ENCODE results near the gene ARHGAP28.

Gene ARHGAP28, protein sequence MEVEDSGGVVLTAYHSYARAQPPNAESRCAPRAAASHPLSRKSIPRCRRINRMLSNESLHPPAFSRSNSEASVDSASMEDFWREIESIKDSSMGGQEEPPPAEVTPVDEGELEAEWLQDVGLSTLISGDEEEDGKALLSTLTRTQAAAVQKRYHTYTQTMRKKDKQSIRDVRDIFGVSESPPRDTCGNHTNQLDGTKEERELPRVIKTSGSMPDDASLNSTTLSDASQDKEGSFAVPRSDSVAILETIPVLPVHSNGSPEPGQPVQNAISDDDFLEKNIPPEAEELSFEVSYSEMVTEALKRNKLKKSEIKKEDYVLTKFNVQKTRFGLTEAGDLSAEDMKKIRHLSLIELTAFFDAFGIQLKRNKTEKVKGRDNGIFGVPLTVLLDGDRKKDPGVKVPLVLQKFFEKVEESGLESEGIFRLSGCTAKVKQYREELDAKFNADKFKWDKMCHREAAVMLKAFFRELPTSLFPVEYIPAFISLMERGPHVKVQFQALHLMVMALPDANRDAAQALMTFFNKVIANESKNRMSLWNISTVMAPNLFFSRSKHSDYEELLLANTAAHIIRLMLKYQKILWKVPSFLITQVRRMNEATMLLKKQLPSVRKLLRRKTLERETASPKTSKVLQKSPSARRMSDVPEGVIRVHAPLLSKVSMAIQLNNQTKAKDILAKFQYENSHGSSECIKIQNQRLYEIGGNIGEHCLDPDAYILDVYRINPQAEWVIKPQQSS

DNA sequence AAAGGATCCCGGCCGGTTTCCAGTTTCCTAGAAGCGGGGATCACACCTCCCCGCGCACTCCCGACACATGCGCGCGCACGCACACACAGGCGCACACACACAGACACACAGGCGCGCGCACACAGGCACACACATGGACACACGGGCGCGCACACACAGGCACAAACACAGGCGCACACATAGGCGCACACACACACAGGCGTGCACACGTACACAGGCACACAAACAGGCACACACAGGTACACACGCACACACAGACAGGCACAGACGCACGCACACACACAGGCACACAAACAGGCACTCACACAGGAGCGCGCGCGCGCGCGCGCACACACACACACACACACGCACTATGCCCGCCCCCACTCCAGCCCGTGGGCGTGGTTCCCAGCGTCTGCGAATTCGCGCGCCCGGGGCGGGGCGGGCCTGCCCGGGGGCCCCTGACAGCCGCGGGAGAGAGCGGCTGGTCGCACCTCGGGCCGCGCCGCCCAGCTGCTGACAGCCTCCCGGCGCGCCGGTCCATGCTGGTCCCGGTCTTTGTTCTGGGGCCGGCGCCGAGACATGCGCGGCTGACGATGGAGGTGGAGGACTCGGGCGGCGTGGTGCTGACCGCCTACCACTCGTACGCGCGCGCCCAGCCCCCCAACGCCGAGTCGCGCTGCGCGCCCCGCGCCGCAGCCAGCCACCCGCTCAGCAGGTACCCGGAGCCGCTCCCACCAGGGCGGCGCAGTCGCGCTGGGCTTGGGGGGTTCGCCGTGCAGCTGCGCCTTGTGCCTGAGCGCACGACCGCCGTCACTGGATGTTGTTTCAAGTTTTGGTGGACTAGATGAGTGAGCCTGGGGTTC is at the start of gene ARHGAP28:
TSS of gene ARHGAP28 (plus strand) at position 470 of the 845 bp plus-strand sequence. CDS start at position 576, 106 bp downstream.
- DNase-seq: peak; percentile 93

DNA sequence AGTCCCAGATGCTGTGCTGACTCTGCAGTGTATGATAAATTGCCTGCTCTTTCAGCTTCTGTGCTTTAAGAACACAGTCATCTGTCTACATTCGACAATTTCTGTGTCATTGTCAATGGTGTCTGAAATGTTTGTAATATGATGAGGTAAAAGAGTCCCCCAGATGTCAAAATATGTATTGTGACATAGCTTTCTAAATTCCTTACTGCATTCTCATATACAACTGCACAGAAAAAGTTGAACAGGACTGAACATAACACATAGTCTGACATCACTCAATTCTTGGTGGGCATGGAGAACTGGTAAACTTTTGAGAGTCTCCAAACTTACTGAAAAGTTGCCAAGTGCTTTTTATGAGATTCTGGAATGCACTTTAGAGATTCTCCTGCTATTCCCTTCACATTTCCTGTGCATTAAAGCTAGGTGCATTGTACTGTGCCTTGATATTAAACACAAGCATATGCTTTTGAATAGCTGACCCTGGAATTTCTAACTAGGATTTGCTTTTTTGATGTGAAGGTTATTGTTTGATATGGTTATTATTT is 48.1 kb upstream of the ARHGAP28 start:
- no peak for DNase-seq

DNA sequence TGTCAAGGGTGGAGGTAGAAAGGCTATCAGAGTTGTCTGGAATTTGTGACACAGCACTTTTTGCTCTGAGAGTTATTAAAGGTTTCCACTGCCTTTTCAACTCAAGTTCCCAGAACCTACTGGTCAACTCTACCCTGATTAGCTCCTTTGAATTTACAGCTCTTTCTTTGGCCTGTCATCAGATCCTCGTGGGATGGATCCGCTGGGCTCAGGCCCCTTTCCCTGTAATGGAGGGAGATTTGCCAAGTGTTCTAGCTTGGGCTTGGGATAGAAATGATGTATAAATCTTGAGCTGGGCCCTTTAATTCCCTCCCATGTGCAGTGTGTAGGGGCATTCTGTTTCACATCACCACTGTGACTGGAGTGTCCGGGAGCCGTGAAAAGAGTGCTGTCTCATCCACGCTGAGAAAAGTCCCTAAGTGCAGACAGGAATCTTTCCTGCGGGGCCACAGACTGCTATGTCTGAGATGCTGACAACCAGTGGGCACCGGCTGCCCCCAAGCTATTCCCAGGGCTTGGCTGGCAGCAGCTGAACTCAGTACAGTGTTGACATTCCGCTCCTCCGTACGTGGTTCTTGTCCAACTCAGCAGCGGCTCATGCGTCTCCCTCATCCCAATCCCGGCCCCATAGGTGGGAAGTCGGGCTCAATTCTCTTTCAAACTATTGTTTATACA is 46.9 kb upstream of the ARHGAP28 start:
- no peak for DNase-seq

DNA sequence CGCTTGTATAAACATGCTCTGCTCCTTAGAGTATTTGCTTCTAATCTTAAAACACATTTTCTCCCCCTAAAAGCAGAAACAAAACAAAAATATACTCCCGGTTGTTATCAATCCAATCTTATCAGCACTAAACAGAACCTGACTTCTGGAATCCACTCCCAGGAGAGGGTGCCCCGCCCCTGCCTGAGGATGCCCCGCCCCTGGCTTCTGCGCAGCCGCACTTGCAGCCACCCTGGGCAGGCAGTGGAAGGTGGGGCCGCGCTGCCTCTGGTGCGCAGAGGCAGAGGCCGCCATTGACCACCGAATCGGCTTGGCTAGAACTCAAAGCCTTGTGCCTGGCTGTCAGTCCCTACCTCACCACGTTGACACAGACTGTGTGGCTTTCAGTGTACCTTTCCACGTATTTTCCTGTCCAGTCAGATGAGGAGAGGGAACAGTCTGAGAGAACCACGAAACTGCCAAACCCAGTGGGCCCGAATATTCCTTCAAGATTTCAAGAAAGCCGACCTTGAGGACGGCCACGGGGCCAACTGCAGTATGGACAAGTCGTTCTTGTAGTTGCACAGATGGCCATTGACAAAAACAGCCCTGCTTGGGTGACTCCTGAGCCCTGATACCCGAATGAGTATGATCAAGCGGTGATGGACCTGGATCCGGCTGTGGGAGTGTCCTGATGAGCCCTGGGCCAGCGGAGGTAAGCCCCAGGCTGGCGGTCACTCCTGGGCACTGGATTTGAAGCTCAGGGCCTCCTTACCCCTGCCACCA is 46.2 kb upstream of the ARHGAP28 start:
- no peak for DNase-seq

DNA sequence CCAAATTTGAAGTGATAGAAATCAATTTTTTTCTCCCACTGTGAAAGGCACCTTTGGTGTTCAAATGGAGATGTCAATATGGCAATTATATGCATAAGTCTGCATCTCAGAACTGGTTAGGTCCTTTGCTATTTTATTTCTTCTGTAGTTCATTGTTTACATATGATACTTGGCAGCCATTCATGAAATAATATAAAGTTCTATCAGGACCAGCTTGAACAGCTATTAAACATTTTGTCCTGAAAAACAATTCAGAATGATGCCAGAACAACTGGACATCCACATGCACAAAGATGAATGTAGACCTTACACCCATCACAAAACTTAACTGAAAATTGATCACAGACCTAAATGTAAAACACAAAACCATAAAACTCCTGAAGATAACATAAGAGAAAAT is 41.8 kb upstream of the ARHGAP28 start:
- DNase-seq: no peak

DNA sequence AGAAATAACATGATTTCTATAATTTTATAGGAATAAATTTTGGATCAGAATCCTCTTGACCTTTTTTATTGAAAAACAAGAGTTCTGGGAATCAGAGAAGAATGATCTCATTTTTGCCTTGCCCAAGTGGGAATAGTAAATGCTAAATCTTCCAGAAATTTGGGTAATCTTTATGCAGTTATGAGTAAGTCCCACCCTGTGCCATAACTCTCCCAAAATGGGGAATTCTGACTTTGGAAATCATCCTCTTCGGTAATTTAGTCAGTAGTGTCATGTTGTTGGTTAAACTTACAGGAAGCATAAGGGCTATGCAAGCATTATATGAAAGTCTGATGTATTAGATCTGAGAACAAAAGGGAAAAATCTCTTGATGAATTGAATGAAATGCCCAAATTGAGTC is 20.6 kb upstream of the ARHGAP28 start:
- DNase-seq: no peak

DNA sequence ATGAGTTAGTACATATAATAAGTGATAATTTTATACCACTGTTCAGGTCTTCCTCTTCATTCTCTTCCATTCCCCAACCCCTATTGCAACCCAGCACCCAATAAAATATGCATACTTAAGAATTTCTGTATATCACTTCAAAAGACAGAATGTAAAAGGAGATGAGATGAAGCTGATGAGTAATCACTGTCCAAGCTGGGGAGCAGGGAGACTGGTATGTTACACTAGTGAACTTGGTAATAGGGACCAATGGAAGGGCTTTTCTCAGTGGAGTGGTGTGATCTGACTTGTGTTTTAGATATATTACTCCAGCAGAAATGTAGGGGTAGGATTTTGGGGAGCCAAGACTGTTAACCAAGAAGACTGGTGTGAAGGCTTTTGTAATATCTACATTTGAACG is 18.0 kb upstream of the ARHGAP28 start:
- no peak for DNase-seq

DNA sequence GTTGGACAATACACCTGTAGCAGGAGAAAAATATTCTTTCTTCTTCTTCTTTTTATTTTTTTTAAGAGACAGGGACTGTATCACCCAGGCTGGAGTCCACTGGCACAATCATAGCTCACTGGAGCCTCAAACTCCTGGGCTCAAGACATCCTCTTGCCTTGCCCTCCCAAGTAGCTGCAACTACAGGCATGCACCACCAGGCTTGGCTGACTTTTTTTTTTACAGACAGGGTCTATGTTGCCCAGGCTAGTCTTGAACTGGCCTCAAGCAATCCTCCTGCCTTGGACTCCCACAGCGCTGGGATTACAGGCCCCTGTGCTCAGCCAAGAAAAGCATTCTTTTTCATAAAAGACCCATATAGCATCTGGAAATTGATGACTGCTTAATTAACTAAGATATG is 17.1 kb upstream of the ARHGAP28 start:
- DNase-seq: no peak

DNA sequence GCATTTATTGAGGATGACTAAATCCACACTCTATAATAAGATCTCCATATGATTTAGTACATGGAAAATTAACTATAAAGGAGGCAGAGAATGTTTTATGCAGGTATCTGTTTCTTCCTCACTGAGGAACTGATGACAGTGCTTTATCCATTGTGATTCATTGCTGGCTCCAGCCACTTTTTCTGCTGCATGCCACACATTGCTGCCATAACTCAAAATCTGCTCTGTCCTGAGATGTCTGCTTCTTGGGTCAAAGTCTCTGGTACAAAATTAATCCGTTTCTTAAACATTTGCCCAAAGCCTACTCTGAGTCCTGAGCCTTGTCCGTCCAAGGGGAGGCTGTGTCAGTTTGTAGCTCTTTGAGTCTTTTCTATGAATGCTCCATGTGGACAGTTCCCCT is 15.5 kb upstream of the ARHGAP28 start:
- no peak for DNase-seq

DNA sequence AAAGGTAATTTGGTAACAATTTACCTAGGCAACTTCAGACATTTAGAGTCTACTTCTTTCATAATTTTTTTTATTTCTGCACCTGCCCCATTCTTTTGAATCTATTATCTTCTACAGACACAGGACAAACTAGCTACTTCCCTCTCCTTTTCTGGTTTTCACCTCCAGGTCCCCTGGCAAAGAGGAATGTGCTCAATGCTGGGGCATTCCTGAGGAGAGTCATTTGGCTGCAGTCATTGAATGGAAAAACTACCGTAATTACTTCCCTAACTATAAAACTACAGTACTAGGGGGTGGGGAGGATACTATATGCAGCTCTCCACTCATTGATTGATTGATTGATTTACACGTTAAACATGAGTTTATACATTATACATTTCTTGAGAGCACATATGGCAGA is 11.2 kb upstream of the ARHGAP28 start:
- DNase-seq: no peak

DNA sequence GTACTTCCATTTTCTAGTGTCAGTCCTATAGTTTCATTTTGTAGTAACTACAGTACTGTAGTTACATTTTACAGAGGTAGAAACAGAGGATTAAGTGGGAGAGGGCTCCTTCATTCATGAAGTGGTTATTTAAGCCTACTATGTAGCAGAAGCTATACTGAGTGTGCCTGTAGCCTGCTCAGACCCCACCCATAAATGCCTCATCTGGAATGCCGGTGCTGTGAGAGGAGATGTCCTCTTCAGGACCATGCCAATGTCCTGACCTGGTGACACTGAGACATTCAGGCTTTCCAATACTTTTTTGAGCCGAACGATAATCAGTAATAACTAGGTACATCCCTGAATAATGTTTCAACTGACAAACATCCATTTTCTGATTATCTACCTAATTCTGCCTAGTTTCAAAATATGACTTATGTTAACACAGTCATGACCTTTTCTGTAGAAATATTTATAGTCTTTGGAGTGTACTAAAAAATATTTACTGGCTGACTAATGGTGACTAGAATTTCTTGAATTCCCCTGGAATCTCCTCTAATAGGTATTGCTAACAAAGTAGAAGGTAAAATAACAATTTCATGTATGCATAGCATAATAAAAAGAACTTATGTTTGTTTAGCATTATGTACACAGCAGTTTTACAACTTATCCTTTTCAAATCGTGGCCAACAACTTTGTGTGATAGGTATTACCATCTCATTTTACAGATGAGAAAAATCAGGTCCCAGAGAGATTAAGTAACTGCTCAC is 10.2 kb upstream of the ARHGAP28 start:
- no peak for DNase-seq

DNA sequence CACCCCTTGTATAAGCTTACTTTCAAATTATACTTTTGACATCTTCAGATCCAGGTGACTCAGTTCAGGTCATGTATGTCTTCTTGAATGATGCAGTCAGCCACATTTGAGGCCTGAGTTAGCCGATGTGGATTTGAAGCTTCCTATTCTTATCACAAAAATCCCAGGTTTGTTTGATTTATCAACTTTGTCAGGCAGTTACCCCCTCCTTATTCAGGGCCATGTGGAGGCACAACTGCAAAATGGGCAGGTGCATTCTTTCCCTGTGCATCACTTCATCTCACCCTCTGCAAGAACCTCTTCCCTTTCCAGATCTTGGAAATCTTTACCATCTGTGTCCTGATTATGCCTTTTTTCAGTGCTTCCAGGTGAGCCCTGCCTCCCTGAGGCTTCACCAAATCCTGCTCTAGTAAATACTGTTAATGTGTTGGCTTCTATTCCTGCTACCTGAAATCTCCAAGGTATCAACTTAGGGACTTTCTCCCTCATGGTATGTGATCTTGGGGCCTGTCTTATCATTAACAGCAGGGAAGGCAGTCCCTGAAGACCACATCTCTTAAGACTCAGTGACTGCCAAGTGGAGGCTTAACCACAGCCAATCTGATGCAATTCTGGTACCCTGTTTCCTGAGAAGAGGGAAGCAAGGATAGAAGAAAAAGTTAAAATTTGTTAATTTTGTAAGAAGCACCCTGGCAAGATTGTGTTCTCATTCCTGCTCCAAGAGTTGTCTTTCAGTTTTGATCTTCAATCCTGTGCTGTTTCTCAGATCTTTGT is 9.4 kb upstream of the ARHGAP28 start:
- DNase-seq: no peak

DNA sequence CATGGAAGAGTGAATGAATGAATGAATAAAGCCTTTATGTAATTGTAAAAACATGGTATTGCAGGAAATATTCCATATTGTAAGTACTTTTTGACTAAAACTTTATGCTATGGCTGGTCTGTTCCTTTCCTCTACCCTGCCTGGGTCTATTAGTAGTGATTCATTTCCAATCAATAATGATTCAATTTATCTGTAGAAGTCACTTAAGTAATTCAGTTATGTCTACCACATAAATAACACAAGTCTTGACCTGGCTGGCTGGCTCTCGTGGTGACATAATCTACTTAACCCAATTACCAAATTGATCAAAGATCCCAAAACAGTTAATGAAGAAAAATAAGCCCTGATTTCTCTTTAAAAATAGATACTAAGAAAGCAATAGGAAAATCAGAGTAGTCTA is 7.8 kb upstream of the ARHGAP28 start:
- no peak for DNase-seq

DNA sequence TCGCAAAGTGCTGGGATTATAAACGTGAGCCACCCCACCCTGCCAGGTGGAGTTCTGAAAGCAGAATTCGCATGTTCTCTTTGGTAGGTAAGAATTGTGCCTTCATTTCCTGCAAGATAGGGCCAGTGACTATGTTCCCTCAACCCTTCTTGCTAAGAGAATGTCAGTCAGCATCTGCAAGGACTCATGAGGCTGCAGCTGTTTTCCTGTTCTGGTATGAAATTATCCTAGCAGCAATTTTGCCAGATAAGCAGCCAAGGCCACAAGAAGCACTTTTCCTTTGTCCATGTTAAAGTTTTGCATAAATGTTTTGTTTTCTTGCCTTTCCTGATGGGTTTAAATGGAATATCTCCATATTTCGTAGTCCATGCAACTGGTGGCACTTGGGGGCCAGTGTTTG is 6.8 kb upstream of the ARHGAP28 start:
- DNase-seq: no peak

DNA sequence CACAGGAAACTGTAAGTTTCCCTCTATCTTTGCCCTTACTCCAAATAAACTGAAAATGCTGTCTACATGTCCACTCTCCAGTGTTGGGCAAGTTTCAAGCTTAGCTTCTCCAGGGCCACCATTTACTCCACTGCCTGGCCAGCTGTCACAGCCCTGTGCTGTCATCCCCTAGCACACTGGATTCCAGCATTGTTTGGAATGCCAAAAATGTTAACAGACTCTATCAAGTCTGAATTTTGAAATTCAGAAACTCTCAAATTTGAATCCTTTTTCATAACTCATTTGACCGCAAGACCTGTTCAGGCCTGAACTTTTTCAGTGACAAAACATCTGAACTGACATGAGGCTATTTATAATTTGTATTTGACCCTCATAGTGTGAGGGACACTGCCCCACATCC is 5.2 kb upstream of the ARHGAP28 start:
- DNase-seq: no peak

DNA sequence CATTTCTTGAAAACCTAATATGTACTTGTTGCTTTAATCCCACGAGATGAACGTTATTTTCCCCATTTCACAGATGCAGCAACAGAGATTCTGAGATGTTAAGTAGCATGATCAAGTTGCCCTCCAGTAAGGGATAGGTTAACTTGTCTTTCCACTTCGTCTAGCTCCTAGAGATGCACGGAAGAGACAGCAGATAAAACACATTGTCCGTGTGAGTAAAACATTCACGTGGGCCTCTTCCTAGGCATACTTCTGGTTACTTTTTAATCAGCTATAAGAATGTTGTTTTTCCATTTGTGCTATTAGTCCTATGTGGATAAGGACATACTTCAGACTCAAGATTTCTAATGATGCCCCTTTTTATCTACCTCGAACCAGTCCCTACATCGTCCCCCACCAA is 1.2 kb upstream of the ARHGAP28 start:
- DNase-seq: no peak

DNA sequence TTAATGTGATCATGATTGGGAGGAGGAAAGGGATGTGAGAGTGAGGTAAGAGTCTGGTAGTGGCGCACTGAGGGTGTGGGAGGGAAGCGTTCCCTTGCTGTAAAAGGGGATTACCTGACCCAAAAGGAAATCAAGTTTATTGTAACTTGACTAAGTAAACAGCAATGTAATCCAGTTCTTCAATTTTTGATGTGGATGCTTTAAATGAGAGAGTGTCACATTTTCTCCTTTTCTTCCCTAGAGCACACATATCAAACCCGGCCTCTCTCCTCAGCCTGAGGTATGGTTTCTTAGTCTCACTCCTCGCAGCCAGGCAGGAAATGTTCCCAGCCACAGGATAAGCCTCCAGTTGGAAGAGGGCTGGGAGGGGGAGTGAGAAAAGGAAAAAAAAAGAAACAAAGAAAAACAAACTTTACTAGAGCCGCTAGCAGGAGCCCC is 688 bp upstream of the ARHGAP28 start:
- no peak for DNase-seq

DNA sequence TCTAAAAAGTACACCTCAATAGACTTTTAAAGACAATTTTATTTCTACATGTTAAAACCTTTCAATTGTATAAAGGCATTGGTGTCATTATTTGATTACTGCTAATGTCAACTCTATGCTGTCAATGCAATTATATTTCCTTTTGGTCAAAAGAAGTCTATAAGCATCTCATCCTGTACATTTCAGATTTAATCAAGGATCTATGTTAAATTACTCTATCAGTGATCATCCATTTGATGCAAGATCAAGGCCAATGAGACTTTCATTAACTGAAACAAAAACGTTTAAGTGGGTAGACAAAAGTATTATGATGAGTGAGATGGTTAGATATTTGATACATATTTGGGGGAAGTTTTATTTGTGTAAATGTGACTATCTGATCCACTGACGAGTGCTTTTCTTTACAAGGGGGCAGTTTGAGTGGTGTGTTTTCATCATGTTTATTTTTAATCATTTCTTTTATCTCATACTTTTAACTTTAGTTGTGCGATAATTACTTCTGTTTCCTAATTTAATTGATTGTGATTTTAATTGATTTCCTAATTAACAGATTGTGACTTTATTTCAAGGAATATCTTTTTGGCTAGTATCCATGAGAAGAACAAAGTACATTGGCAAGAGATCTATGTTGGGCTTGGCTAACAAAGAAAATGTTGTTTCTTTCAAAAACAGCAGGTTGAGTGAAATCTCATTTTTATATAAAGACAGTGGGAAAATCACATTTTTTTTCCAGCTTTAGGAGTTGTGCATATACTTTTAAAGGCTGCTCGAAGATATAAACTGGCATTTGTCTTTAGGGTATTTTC is 1.1 kb downstream of the ARHGAP28 start:
- no peak for DNase-seq

DNA sequence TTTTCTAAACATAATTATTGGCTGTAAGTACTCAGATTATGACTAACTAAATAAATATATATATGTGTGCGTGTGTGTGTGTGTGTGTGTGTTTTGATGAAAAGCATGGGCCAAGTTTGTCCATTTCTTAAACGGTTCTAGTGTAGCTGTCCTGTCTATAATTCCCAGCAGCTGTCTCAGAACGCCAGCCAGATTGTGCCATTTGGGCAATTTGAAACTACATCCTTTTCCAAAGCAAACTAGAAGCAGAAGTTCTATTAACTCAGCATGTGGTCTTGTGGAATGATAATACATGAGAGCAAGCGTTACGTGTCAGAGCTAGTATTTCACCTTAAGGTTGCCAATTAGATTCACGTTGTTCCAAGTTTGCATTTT is 1.7 kb downstream of the ARHGAP28 start:
- peak; percentile 48 for DNase-seq
